Measurements from ENCODE around the gene FGR. TPM values are rescaled to one million over a fixed set of nuclear protein-coding genes. Genes with fewer than 3 reads are reported as not detected.

The FGR gene
- total and polyA plus RNA-seq, 2 of the 13 experiments (the other 11 are each of a cell fraction or from before 2014, with no cell fraction given) = not detected

DNA sequence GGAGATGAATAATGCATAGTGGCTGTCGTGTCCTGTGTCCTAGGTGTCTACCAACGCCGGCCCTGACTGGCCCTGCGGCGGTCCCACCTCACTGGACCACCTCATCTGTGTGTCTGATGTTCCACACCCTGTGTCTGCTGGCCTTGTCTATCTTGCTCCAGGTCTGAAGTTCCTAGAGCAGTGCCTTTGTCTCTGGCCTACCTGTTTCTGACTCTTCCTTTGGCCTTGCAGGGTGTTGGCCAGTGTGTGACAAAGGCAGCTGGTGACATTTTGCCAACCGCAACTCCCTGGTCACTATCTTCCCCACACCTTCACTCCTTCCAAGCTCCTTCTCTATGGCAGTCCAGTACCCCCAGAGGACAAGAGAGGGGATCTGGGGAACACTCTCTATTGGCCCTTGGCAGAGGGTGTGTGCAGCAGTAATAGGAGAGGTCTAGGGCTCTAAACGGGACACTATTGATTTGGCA lies 29.7 kb downstream of the FGR start:
- Histone ChIP-seq H3K4me3 (replicated peaks in 1 of 3; ENCODE audit: insufficient read depth in 1 of 3, low read depth in 2 of 3, low read length in 3 of 3) (0 out of 6 replicates have a peak overlapping the region, but pooled peaks of 1 of the 3 experiments have one; percentile 6), H3K4me2 (ENCODE audit: low read depth, low read length) (peak overlapping the region; percentile 92), H3K27ac (ENCODE audit: extremely low read length, insufficient read depth, low read length) (no peak overlapping the region), H3K9ac (ENCODE audit: insufficient read depth, low read depth, low read length) (no peak overlapping the region), H3K79me2 (ENCODE audit: insufficient read depth, low read length) (peaks cover 20% of the 10 kb centered on the region), H3K27me3 (ENCODE audit: control insufficient read depth in 1 of 2, insufficient read depth in 2 of 2, low read length in 2 of 2) (peaks cover 0 to 3% of the 10 kb centered on the region in 2 experiments; a peak in 1 of 5 replicates), H2AFZ (ENCODE audit: low read length) (no peak overlapping the region), H3K4me1 (ENCODE audit: insufficient read depth, low read length) (peaks cover 76% of the 10 kb centered on the region), H3K36me3 (replicated peaks in 1 of 2; ENCODE audit: control insufficient read depth in 1 of 2, insufficient read depth in 2 of 2, low read length in 2 of 2) (no peaks in the 10 kb centered on the region), H4K20me1 (ENCODE audit: insufficient read depth, low read length) (peaks cover 20% of the 10 kb centered on the region; the same call in 1 of the 2 replicates), H3K9me3 (ENCODE audit: low read length) (no peaks in the 10 kb centered on the region)
- BruUV-seq (replicated peaks) = no TSS peak
- POLR2A ChIA-PET = interaction anchor here (2.6 to 4.6 kb wide), 2 partner anchors 37 to 48 kb away, joined by 16 to 38 read pairs; no protein-coding TSS in a partner anchor
- ATAC-seq (no peak), FAIRE-seq (no peak), DNase-seq (ENCODE audit: low spot score) (no peak)
- CTCF ChIA-PET (ENCODE audit: low intra/inter-chr PET ratio, low total read pairs) = interaction anchor here (0.8 to 3.9 kb wide), 5 partner anchors 37 to 203 kb away, joined by 3 to 31 read pairs (median 7); no protein-coding TSS in a partner anchor
- in situ Hi-C loops (cut with HindIII; ENCODE audit: extremely low pct_ligation_motif_present, low pct_unique_long_range_greater_than_20kb) (loop anchor here (5.0 to 10.0 kb wide), 3 partner anchors 48 to 311 kb away; partner anchors contain the start of gene GPR3), intact Hi-C loops (cut with micrococcal nuclease; ENCODE audit: unreplicated experiment) (loop anchor here (5.0 kb wide), 1 partner anchor 98 kb away; no protein-coding TSS in a partner anchor)
- 64% methylated on average over 5 of the region's 7 CpGs for WGBS (ENCODE audit: low lambda C conversion rate)
- no peak for TF ChIP-seq ZNF136 (CRISPR knock-in tag; IDR thresholded peaks at IDR 0.05; ENCODE audit: low read depth)
- no peak for TF ChIP-seq JUN (CRISPR knock-in tag; IDR thresholded peaks at IDR 0.05)
- no peak for TF ChIP-seq SP5 (CRISPR knock-in tag; IDR thresholded peaks at IDR 0.05; ENCODE audit: borderline replicate concordance, low read depth)
- TF ChIP-seq, protein P1, sequence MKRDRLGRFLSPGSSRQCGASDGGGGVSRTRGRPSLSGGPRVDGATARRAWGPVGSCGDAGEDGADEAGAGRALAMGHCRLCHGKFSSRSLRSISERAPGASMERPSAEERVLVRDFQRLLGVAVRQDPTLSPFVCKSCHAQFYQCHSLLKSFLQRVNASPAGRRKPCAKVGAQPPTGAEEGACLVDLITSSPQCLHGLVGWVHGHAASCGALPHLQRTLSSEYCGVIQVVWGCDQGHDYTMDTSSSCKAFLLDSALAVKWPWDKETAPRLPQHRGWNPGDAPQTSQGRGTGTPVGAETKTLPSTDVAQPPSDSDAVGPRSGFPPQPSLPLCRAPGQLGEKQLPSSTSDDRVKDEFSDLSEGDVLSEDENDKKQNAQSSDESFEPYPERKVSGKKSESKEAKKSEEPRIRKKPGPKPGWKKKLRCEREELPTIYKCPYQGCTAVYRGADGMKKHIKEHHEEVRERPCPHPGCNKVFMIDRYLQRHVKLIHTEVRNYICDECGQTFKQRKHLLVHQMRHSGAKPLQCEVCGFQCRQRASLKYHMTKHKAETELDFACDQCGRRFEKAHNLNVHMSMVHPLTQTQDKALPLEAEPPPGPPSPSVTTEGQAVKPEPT (CRISPR knock-in tag; IDR thresholded peaks at IDR 0.05; ENCODE audit: low read depth) = no peak
- TF ChIP-seq ZNF773 (CRISPR knock-in tag; IDR thresholded peaks at IDR 0.05; ENCODE audit: borderline replicate concordance) = no peak
- TF ChIP-seq, protein P2, sequence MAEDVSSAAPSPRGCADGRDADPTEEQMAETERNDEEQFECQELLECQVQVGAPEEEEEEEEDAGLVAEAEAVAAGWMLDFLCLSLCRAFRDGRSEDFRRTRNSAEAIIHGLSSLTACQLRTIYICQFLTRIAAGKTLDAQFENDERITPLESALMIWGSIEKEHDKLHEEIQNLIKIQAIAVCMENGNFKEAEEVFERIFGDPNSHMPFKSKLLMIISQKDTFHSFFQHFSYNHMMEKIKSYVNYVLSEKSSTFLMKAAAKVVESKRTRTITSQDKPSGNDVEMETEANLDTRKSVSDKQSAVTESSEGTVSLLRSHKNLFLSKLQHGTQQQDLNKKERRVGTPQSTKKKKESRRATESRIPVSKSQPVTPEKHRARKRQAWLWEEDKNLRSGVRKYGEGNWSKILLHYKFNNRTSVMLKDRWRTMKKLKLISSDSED (CRISPR knock-in tag; IDR thresholded peaks at IDR 0.05) = no peak
- TF ChIP-seq ZNF605 (CRISPR knock-in tag; IDR thresholded peaks at IDR 0.05) = 0 out of 2 replicates have a peak, but pooled peaks have one; percentile 13
